WI38 (cell line): ENCODE results near the gene ARID1B.

Experiments used
- H3K4me3 ChIP-seq: 2 replicates; pipeline ENCODE4 v1.5.1; 2011; ENCODE audit warnings: low read depth, mild to moderate bottlenecking, control low read depth, low read length
- CTCF ChIP-seq: IDR thresholded peaks from 2 replicates; pipeline ENCODE4 v1.5.1; 2012; ENCODE audit warnings: low read depth, mild to moderate bottlenecking, control low read depth, low read length

The ARID1B gene

GRCh38 chr6:157017861-157018260 is 240.7 kb downstream of the ARID1B start:
- no peak for TF ChIP-seq CTCF
- H3K4me3 ChIP-seq = no peak overlapping the region

GRCh38 chr6:157019115-157019641 is 242.0 kb downstream of the ARID1B start:
- TF ChIP-seq CTCF = no peak
- H3K4me3 ChIP-seq = no peak overlapping the region

- H3K4me3 ChIP-seq = no peak overlapping the region
- no peak for TF ChIP-seq CTCF
Observed at GRCh38 chr6:157019733-157020132, 242.6 kb downstream of the ARID1B start.

- TF ChIP-seq CTCF = no peak
- H3K4me3 ChIP-seq = peak overlapping the region; percentile 65
Observed at GRCh38 chr6:157020398-157020797, 243.2 kb downstream of the ARID1B start.

GRCh38 chr6:157020881-157021343 is 243.7 kb downstream of the ARID1B start:
- peak overlapping the region; percentile 65 for H3K4me3 ChIP-seq
- TF ChIP-seq CTCF = no peak

GRCh38 chr6:157021344-157021992 is 244.3 kb downstream of the ARID1B start:
- peak; percentile 21; the same call in 1 of the 2 replicates for TF ChIP-seq CTCF
- H3K4me3 ChIP-seq = peak overlapping the region; percentile 65

GRCh38 chr6:157021993-157022740 is 245.0 kb downstream of the ARID1B start:
- H3K4me3 ChIP-seq = peak overlapping the region; percentile 65
- no peak for TF ChIP-seq CTCF
